ENCODE results near the gene TTLL5.

TTLL5 gene

GRCh38 chr14:75806352-75806832 lies 145.3 kb downstream of the TTLL5 start:
- no peaks in the 10 kb centered on the region for H3K9me3 ChIP-seq (ENCODE audit: low read length)
- peaks cover 4% of the 10 kb centered on the region for H3K36me3 ChIP-seq (ENCODE audit: insufficient read depth, low read length)
- H3K9ac ChIP-seq (ENCODE audit: low read length): no peak overlapping the region
- no peak overlapping the region for H3K27ac ChIP-seq (ENCODE audit: low read depth, low read length)
- H3K4me1 ChIP-seq (ENCODE audit: insufficient read depth, low read length): no peaks in the 10 kb centered on the region
- H3K27me3 ChIP-seq (ENCODE audit: control insufficient read depth in 1 of 2, insufficient read depth in 2 of 2, low read length in 2 of 2): no peaks in the 10 kb centered on the region
- H3K4me3 ChIP-seq (ENCODE audit: low read depth in 1 of 2, low read length in 2 of 2): no peak overlapping the region

GRCh38 chr14:75807667-75808360 lies 146.8 kb downstream of the TTLL5 start:
- no peaks in the 10 kb centered on the region for H3K9me3 ChIP-seq (ENCODE audit: low read length)
- no peak overlapping the region for H3K27ac ChIP-seq (ENCODE audit: low read depth, low read length)
- no peak overlapping the region for H3K4me3 ChIP-seq (ENCODE audit: low read depth in 1 of 2, low read length in 2 of 2)
- H3K27me3 ChIP-seq (ENCODE audit: control insufficient read depth in 1 of 2, insufficient read depth in 2 of 2, low read length in 2 of 2): no peaks in the 10 kb centered on the region
- H3K9ac ChIP-seq (ENCODE audit: low read length): no peak overlapping the region
- H3K4me1 ChIP-seq (ENCODE audit: insufficient read depth, low read length): no peaks in the 10 kb centered on the region
- H3K36me3 ChIP-seq (ENCODE audit: insufficient read depth, low read length): peaks cover 4% of the 10 kb centered on the region

GRCh38 chr14:75811136-75811829 lies 150.2 kb downstream of the TTLL5 start:
- H3K4me1 ChIP-seq (ENCODE audit: insufficient read depth, low read length): no peaks in the 10 kb centered on the region
- H3K9ac ChIP-seq (ENCODE audit: low read length): no peak overlapping the region
- no peak overlapping the region for H3K27ac ChIP-seq (ENCODE audit: low read depth, low read length)
- H3K9me3 ChIP-seq (ENCODE audit: low read length): no peaks in the 10 kb centered on the region
- no peak overlapping the region for H3K4me3 ChIP-seq (ENCODE audit: low read depth in 1 of 2, low read length in 2 of 2)
- H3K27me3 ChIP-seq (ENCODE audit: control insufficient read depth in 1 of 2, insufficient read depth in 2 of 2, low read length in 2 of 2): no peaks in the 10 kb centered on the region
- H3K36me3 ChIP-seq (ENCODE audit: insufficient read depth, low read length): no peaks in the 10 kb centered on the region

- no peak overlapping the region for H3K27ac ChIP-seq (ENCODE audit: low read depth, low read length)
- no peak overlapping the region for H3K4me3 ChIP-seq (ENCODE audit: low read depth in 1 of 2, low read length in 2 of 2)
- H3K9ac ChIP-seq (ENCODE audit: low read length): no peak overlapping the region
- no peaks in the 10 kb centered on the region for H3K4me1 ChIP-seq (ENCODE audit: insufficient read depth, low read length)
- H3K27me3 ChIP-seq (ENCODE audit: control insufficient read depth in 1 of 2, insufficient read depth in 2 of 2, low read length in 2 of 2): no peaks in the 10 kb centered on the region
- no peaks in the 10 kb centered on the region for H3K36me3 ChIP-seq (ENCODE audit: insufficient read depth, low read length)
- no peaks in the 10 kb centered on the region for H3K9me3 ChIP-seq (ENCODE audit: low read length)
Measured at GRCh38 chr14:75811872-75812499, 150.9 kb downstream of the TTLL5 start.

- Histone ChIP-seq H3K36me3 (ENCODE audit: insufficient read depth, low read length) (no peaks in the 10 kb centered on the region), H3K27me3 (ENCODE audit: control insufficient read depth in 1 of 2, insufficient read depth in 2 of 2, low read length in 2 of 2) (no peaks in the 10 kb centered on the region), H3K4me1 (ENCODE audit: insufficient read depth, low read length) (no peaks in the 10 kb centered on the region), H3K9ac (ENCODE audit: low read length) (no peak overlapping the region), H3K9me3 (ENCODE audit: low read length) (no peaks in the 10 kb centered on the region), H3K4me3 (ENCODE audit: low read depth in 1 of 2, low read length in 2 of 2) (no peak overlapping the region), H3K27ac (ENCODE audit: low read depth, low read length) (no peak overlapping the region)
Measured at GRCh38 chr14:75812622-75813021, 151.6 kb downstream of the TTLL5 start.

- Histone ChIP-seq H3K27me3 (ENCODE audit: control insufficient read depth in 1 of 2, insufficient read depth in 2 of 2, low read length in 2 of 2) (no peaks in the 10 kb centered on the region), H3K4me3 (ENCODE audit: low read depth in 1 of 2, low read length in 2 of 2) (no peak overlapping the region), H3K4me1 (ENCODE audit: insufficient read depth, low read length) (peaks cover 42% of the 10 kb centered on the region), H3K36me3 (ENCODE audit: insufficient read depth, low read length) (peaks cover 5% of the 10 kb centered on the region), H3K9ac (ENCODE audit: low read length) (no peak overlapping the region), H3K9me3 (ENCODE audit: low read length) (no peaks in the 10 kb centered on the region), H3K27ac (ENCODE audit: low read depth, low read length) (no peak overlapping the region)
Measured at GRCh38 chr14:75820761-75821160, 159.7 kb downstream of the TTLL5 start.

GRCh38 chr14:75821831-75822521 lies 160.9 kb downstream of the TTLL5 start:
- Histone ChIP-seq H3K4me1 (ENCODE audit: insufficient read depth, low read length) (peaks cover 45% of the 10 kb centered on the region), H3K36me3 (ENCODE audit: insufficient read depth, low read length) (peaks cover 5% of the 10 kb centered on the region), H3K4me3 (ENCODE audit: low read depth in 1 of 2, low read length in 2 of 2) (no peak overlapping the region), H3K9me3 (ENCODE audit: low read length) (no peaks in the 10 kb centered on the region), H3K27me3 (ENCODE audit: control insufficient read depth in 1 of 2, insufficient read depth in 2 of 2, low read length in 2 of 2) (no peaks in the 10 kb centered on the region), H3K27ac (ENCODE audit: low read depth, low read length) (no peak overlapping the region), H3K9ac (ENCODE audit: low read length) (no peak overlapping the region)

GRCh38 chr14:75822522-75823141 lies 161.6 kb downstream of the TTLL5 start:
- Histone ChIP-seq H3K27ac (ENCODE audit: low read depth, low read length) (peak overlapping the region; percentile 66), H3K4me1 (ENCODE audit: insufficient read depth, low read length) (peaks cover 45% of the 10 kb centered on the region), H3K27me3 (ENCODE audit: control insufficient read depth in 1 of 2, insufficient read depth in 2 of 2, low read length in 2 of 2) (no peaks in the 10 kb centered on the region), H3K36me3 (ENCODE audit: insufficient read depth, low read length) (peaks cover 5% of the 10 kb centered on the region), H3K4me3 (ENCODE audit: low read depth in 1 of 2, low read length in 2 of 2) (peak overlapping the region in 1 of 2 donors; percentile 9), H3K9ac (ENCODE audit: low read length) (no peak overlapping the region), H3K9me3 (ENCODE audit: low read length) (no peaks in the 10 kb centered on the region)

- H3K9me3 ChIP-seq (ENCODE audit: low read length): no peaks in the 10 kb centered on the region
- peaks cover 5% of the 10 kb centered on the region for H3K36me3 ChIP-seq (ENCODE audit: insufficient read depth, low read length)
- peak overlapping the region in 1 of 2 donors; percentile 9 for H3K4me3 ChIP-seq (ENCODE audit: low read depth in 1 of 2, low read length in 2 of 2)
- H3K4me1 ChIP-seq (ENCODE audit: insufficient read depth, low read length): peaks cover 45% of the 10 kb centered on the region
- no peaks in the 10 kb centered on the region for H3K27me3 ChIP-seq (ENCODE audit: control insufficient read depth in 1 of 2, insufficient read depth in 2 of 2, low read length in 2 of 2)
- H3K9ac ChIP-seq (ENCODE audit: low read length): no peak overlapping the region
- H3K27ac ChIP-seq (ENCODE audit: low read depth, low read length): peak overlapping the region; percentile 66
Measured at GRCh38 chr14:75823334-75823733, 162.3 kb downstream of the TTLL5 start.

- H3K27me3 ChIP-seq (ENCODE audit: control insufficient read depth in 1 of 2, insufficient read depth in 2 of 2, low read length in 2 of 2): no peaks in the 10 kb centered on the region
- peaks cover 5% of the 10 kb centered on the region for H3K36me3 ChIP-seq (ENCODE audit: insufficient read depth, low read length)
- H3K9me3 ChIP-seq (ENCODE audit: low read length): no peaks in the 10 kb centered on the region
- no peak overlapping the region for H3K4me3 ChIP-seq (ENCODE audit: low read depth in 1 of 2, low read length in 2 of 2)
- no peak overlapping the region for H3K9ac ChIP-seq (ENCODE audit: low read length)
- H3K27ac ChIP-seq (ENCODE audit: low read depth, low read length): no peak overlapping the region
- H3K4me1 ChIP-seq (ENCODE audit: insufficient read depth, low read length): peaks cover 45% of the 10 kb centered on the region
Measured at GRCh38 chr14:75824318-75824717, 163.3 kb downstream of the TTLL5 start.

- Histone ChIP-seq H3K27ac (ENCODE audit: low read depth, low read length) (peak overlapping the region; percentile 3), H3K36me3 (ENCODE audit: insufficient read depth, low read length) (peaks cover 5% of the 10 kb centered on the region), H3K27me3 (ENCODE audit: control insufficient read depth in 1 of 2, insufficient read depth in 2 of 2, low read length in 2 of 2) (no peaks in the 10 kb centered on the region), H3K4me3 (ENCODE audit: low read depth in 1 of 2, low read length in 2 of 2) (no peak overlapping the region), H3K9me3 (ENCODE audit: low read length) (no peaks in the 10 kb centered on the region), H3K9ac (ENCODE audit: low read length) (no peak overlapping the region), H3K4me1 (ENCODE audit: insufficient read depth, low read length) (peaks cover 45% of the 10 kb centered on the region)
Measured at GRCh38 chr14:75825147-75825592, 164.1 kb downstream of the TTLL5 start.
